BLaER1 (cell line): ENCODE data around the gene GGACT.
A peak's percentile ranks its signal among the peaks of the same experiment; 100 is the strongest.

Experiments
- H3K27ac ChIP-seq: shearing (Covaris generic); formaldehyde crosslinking; 2 replicates; pipeline ENCODE4 v1.8.1; 2022
- H3K27me3 ChIP-seq: shearing (Covaris generic); formaldehyde crosslinking; 2 replicates; pipeline ENCODE4 v1.8.1; 2022
- H3K36me3 ChIP-seq: shearing (Covaris generic); formaldehyde crosslinking; 2 replicates; pipeline ENCODE4 v1.8.1; 2022
- H3K4me1 ChIP-seq: shearing (Covaris generic); formaldehyde crosslinking; 2 replicates; pipeline ENCODE4 v1.8.1; 2022
- H3K4me2 ChIP-seq: shearing (Covaris generic); formaldehyde crosslinking; 2 replicates; pipeline ENCODE4 v1.8.1; 2022
- H3K4me3 ChIP-seq: shearing (Covaris generic); formaldehyde crosslinking; 2 replicates; pipeline ENCODE4 v1.8.1; 2022
- H3K9ac ChIP-seq: shearing (Covaris generic); formaldehyde crosslinking; 2 replicates; pipeline ENCODE4 v1.8.1; 2022
- H3K9me3 ChIP-seq: shearing (Covaris generic); formaldehyde crosslinking; 2 replicates; pipeline ENCODE4 v1.8.1; 2022
- H4K20me1 ChIP-seq: shearing (Covaris generic); formaldehyde crosslinking; 2 replicates; pipeline ENCODE4 v1.8.1; 2022
- Cebpa-rat ChIP-seq: shearing (Covaris generic); IDR thresholded peaks from 2 replicates; pipeline ENCODE4 v1.8.1; 2022

GGACT gene

DNA sequence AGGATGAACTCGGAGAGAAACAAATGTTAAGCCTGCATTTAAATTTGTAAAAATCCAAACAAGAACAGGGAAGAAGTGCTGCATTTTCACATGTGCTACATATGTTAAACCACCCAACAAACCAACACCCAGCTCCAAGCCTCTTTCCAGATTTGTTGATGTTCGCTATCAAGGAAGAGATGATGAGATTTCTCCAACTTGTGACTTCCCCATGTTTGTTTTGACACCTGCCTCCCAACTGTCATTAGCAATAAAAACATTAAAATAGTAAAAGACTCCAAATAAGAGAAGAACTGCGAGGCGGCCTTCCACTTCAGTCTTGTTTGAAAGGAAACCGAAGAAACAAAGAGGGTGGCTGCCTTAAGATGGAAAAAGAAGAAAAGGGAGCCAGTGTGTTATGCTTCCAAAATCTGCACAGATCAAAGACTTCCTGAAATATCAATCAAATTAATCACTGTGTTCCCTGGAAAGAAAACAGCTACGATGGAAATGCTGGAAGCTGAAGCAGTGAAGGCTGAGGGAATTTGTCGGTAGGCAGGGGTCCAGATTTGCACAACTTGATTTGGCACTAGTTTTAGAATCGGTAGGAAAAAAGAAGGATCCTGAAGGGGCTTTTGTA is 14.0 kb upstream of the GGACT start:
- Histone ChIP-seq H4K20me1 (no peaks in the 10 kb centered on the region), H3K4me2 (no peak overlapping the region), H3K4me3 (no peak overlapping the region), H3K36me3 (peaks cover 38% of the 10 kb centered on the region), H3K9me3 (no peaks in the 10 kb centered on the region), H3K9ac (no peak overlapping the region), H3K4me1 (no peaks in the 10 kb centered on the region), H3K27me3 (no peaks in the 10 kb centered on the region), H3K27ac (no peak overlapping the region)
- TF ChIP-seq Cebpa-rat, result no peak

DNA sequence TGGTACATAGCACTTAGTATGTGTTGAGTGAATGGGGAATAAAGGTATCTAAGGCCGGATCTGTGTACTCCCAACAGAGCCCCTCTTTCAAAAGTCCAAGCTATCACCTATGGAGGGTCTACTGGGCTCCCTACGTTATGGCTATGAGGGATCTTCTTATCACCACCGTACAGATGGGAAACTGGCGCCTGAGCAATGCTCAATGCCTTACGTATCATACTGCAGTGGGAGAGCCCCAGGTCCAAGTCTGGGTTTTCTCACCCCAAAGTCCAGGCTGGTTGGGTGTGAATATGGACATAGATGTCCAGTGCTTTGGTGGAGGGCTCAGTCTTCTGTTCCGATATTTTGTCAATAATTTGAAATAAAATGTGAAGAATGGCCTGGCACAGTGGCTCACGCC is 13.1 kb upstream of the GGACT start:
- TF ChIP-seq Cebpa-rat, result no peak
- no peak overlapping the region for H3K4me3 ChIP-seq
- no peaks in the 10 kb centered on the region for H3K27me3 ChIP-seq
- no peaks in the 10 kb centered on the region for H3K9me3 ChIP-seq
- no peak overlapping the region for H3K9ac ChIP-seq
- H3K4me2 ChIP-seq, result no peak overlapping the region
- H3K36me3 ChIP-seq, result peaks cover 29% of the 10 kb centered on the region
- H3K4me1 ChIP-seq, result no peaks in the 10 kb centered on the region
- no peaks in the 10 kb centered on the region for H4K20me1 ChIP-seq
- H3K27ac ChIP-seq, result no peak overlapping the region

- no peak for TF ChIP-seq Cebpa-rat
- H3K27me3 ChIP-seq, result no peaks in the 10 kb centered on the region
- no peak overlapping the region for H3K4me3 ChIP-seq
- H3K27ac ChIP-seq, result no peak overlapping the region
- no peaks in the 10 kb centered on the region for H3K9me3 ChIP-seq
- H3K4me1 ChIP-seq, result no peaks in the 10 kb centered on the region
- H3K9ac ChIP-seq, result no peak overlapping the region
- H3K36me3 ChIP-seq, result peaks cover 21% of the 10 kb centered on the region
- H3K4me2 ChIP-seq, result no peak overlapping the region
- H4K20me1 ChIP-seq, result no peaks in the 10 kb centered on the region
Measured at GRCh38 chr13:100600915-100601314, 12.3 kb upstream of the GGACT start.

- Histone ChIP-seq H3K36me3 (peaks cover 16% of the 10 kb centered on the region), H3K4me3 (no peak overlapping the region), H3K9me3 (0 out of 2 replicates have a peak, but pooled peaks cover under 1% of the 10 kb centered on the region), H3K27ac (no peak overlapping the region), H3K9ac (no peak overlapping the region), H3K27me3 (no peaks in the 10 kb centered on the region), H4K20me1 (no peaks in the 10 kb centered on the region), H3K4me2 (no peak overlapping the region), H3K4me1 (no peaks in the 10 kb centered on the region)
- TF ChIP-seq Cebpa-rat, result no peak
Measured at GRCh38 chr13:100600461-100600860, 11.9 kb upstream of the GGACT start.

DNA sequence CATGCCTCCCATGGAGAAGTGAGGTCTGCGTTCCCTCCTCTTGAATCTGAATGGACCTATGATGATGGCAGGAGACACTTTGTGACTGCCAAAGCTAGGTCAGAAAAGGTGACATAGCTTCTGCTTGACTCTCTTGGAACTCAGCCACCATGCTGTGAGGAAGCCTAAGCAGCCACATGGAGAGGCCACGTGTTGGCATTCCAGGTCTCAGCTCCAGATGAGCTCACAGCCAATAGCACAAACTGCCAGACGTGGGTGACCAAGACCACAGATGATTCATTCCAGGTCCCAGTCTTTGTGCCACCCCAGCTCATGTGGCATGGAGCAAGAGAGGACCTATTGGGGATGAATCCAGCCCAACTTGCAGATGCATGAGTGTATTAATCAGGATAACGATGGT is 8.7 kb upstream of the GGACT start:
- no peak overlapping the region for H3K4me2 ChIP-seq
- H4K20me1 ChIP-seq, result no peaks in the 10 kb centered on the region
- H3K9ac ChIP-seq, result no peak overlapping the region
- H3K4me3 ChIP-seq, result no peak overlapping the region
- no peaks in the 10 kb centered on the region for H3K4me1 ChIP-seq
- no peaks in the 10 kb centered on the region for H3K27me3 ChIP-seq
- peaks cover 7% of the 10 kb centered on the region; the same call in 1 of the 2 replicates for H3K9me3 ChIP-seq
- H3K36me3 ChIP-seq, result 0 out of 2 replicates have a peak, but pooled peaks cover 4% of the 10 kb centered on the region
- no peak for TF ChIP-seq Cebpa-rat
- H3K27ac ChIP-seq, result no peak overlapping the region

DNA sequence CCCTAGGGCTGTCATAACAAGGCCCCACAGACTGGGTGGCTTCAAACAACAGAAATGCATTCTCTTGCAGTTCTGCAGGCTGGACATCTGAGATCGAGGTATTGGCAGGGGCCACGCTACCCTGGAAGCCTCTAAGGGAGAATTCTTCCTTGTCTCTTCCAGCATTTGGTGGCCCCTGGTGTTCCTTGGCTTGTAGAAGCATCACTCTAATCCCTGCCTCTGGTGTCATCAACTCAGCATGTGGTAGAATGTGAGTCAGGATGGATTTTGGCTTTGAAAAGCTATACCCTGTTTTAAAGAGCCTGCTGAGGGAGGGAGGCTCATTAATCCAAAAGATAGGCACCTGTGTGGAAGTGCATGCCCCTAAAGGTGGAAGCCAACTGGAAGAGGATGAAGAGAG is 7.9 kb upstream of the GGACT start:
- Histone ChIP-seq H3K4me3 (no peak overlapping the region), H3K9me3 (peaks cover 7% of the 10 kb centered on the region; the same call in 1 of the 2 replicates), H3K4me2 (no peak overlapping the region), H4K20me1 (no peaks in the 10 kb centered on the region), H3K36me3 (no peaks in the 10 kb centered on the region), H3K4me1 (no peaks in the 10 kb centered on the region), H3K27ac (no peak overlapping the region), H3K9ac (no peak overlapping the region), H3K27me3 (no peaks in the 10 kb centered on the region)
- no peak for TF ChIP-seq Cebpa-rat

DNA sequence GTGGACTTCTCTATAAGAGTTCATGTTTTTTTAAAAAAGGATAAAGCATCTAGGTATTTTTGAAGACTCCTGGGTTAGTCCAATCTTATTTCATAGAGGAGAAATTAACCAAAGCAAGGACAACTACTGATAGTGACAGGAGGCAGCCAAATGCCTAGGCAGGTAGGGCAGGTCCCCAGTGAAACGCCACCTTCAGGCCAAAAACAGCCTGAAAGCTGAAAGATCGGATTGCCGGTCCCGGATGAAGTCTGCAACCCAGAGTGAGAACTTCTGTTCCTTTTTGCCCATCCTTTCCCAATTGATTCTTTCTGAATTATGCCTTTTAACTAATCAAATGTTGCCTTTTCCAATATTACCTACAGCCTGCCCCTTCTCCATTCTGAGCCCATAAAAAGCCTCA is 6.1 kb upstream of the GGACT start:
- Histone ChIP-seq H4K20me1 (no peaks in the 10 kb centered on the region), H3K9ac (no peak overlapping the region), H3K27me3 (no peaks in the 10 kb centered on the region), H3K9me3 (peaks cover 7% of the 10 kb centered on the region; the same call in 1 of the 2 replicates), H3K4me1 (no peaks in the 10 kb centered on the region), H3K27ac (no peak overlapping the region), H3K36me3 (no peaks in the 10 kb centered on the region), H3K4me2 (no peak overlapping the region), H3K4me3 (no peak overlapping the region)
- no peak for TF ChIP-seq Cebpa-rat

DNA sequence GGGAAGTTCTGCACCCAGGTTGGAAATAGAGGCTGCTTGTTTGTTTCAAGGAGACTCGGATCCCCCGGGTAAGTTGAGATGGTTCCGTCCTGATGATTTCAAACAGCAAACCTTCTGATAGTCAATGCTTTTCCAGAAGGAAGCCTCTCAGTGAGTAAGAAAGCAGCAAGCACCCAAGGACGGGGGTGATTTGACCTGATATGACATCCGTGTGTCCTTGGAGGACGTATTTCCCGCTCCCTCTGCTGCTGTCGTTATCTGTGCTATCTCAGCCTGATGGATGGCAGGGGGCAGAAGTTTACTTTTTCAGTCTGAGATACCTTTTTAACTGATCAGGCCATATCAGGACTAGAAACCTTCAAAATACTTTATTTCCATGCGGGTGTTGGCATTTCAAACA is 5.7 kb upstream of the GGACT start:
- no peak overlapping the region for H3K4me3 ChIP-seq
- H4K20me1 ChIP-seq, result no peaks in the 10 kb centered on the region
- peaks cover 2% of the 10 kb centered on the region for H3K4me1 ChIP-seq
- peaks cover 7% of the 10 kb centered on the region; the same call in 1 of the 2 replicates for H3K9me3 ChIP-seq
- H3K27ac ChIP-seq, result no peak overlapping the region
- H3K9ac ChIP-seq, result no peak overlapping the region
- no peaks in the 10 kb centered on the region for H3K27me3 ChIP-seq
- no peak overlapping the region for H3K4me2 ChIP-seq
- TF ChIP-seq Cebpa-rat, result no peak
- H3K36me3 ChIP-seq, result no peaks in the 10 kb centered on the region

GRCh38 chr13:100589178-100589725 is 663 bp upstream of the GGACT start:
- H3K4me1 ChIP-seq, result peaks cover 35% of the 10 kb centered on the region
- H3K27ac ChIP-seq, result no peak overlapping the region
- no peak overlapping the region for H3K9ac ChIP-seq
- no peaks in the 10 kb centered on the region for H3K27me3 ChIP-seq
- no peaks in the 10 kb centered on the region; the same call in 1 of the 2 replicates for H3K9me3 ChIP-seq
- H4K20me1 ChIP-seq, result no peaks in the 10 kb centered on the region
- H3K4me2 ChIP-seq, result peak overlapping the region; percentile 86
- no peak for TF ChIP-seq Cebpa-rat
- no peaks in the 10 kb centered on the region for H3K36me3 ChIP-seq
- peak overlapping the region; percentile 69 for H3K4me3 ChIP-seq

- H3K36me3 ChIP-seq, result no peaks in the 10 kb centered on the region
- H3K9ac ChIP-seq, result no peak overlapping the region
- peaks cover 45% of the 10 kb centered on the region for H3K4me1 ChIP-seq
- H3K9me3 ChIP-seq, result peaks cover 24% of the 10 kb centered on the region
- peak overlapping the region; percentile 50 for H3K4me2 ChIP-seq
- no peaks in the 10 kb centered on the region for H3K27me3 ChIP-seq
- TF ChIP-seq Cebpa-rat, result no peak
- H4K20me1 ChIP-seq, result no peaks in the 10 kb centered on the region
- H3K27ac ChIP-seq, result no peak overlapping the region
- H3K4me3 ChIP-seq, result no peak overlapping the region
Measured at GRCh38 chr13:100584896-100585295, 3.7 kb downstream of the GGACT start.

GRCh38 chr13:100581504-100581903 is 7.1 kb downstream of the GGACT start:
- Histone ChIP-seq H4K20me1 (no peaks in the 10 kb centered on the region), H3K4me1 (peaks cover 27% of the 10 kb centered on the region), H3K36me3 (no peaks in the 10 kb centered on the region), H3K4me2 (no peak overlapping the region), H3K27ac (no peak overlapping the region), H3K27me3 (no peaks in the 10 kb centered on the region), H3K9me3 (peaks cover 32% of the 10 kb centered on the region), H3K9ac (no peak overlapping the region), H3K4me3 (no peak overlapping the region)
- no peak for TF ChIP-seq Cebpa-rat
